NCI-H345 (cell line): ENCODE results near the gene TNNI3K.

Experiments
- DNase-seq: peaks from one replicate; lab custom pipeline; 2025; lab: John Stamatoyannopoulos, UW

The TNNI3K gene

GRCh38 chr1:74504125-74504932 is 269.1 kb downstream of the TNNI3K start:
- DNase-seq: peak; percentile 86

DNA sequence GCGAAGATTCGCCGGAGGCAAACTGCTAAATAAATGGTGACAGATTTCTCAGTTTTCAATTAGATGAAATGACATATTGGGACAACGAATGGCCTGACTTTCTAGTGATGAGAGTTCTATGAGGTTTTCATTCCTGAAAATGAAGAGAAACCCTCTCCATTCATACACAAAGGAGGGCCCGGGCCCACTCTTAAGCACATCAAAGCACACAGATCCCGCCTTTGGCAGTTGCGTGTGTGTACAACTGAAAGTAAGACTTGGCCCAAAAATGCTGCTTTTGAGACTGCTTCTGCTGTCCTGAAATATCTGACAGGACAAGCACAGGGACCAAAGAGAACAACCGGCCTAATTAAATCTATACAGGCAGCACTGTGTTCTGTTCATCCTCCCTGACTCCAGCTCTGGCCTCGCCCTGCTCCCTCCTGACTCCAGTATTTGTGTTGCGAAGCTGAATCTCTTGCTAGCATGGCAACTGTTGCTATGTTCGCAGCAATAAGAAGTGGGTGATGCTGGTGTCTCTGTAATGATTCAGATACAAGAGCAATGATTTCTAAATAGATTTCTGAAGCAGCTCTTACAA is 269.8 kb downstream of the TNNI3K start:
- DNase-seq: peak; percentile 91

DNA sequence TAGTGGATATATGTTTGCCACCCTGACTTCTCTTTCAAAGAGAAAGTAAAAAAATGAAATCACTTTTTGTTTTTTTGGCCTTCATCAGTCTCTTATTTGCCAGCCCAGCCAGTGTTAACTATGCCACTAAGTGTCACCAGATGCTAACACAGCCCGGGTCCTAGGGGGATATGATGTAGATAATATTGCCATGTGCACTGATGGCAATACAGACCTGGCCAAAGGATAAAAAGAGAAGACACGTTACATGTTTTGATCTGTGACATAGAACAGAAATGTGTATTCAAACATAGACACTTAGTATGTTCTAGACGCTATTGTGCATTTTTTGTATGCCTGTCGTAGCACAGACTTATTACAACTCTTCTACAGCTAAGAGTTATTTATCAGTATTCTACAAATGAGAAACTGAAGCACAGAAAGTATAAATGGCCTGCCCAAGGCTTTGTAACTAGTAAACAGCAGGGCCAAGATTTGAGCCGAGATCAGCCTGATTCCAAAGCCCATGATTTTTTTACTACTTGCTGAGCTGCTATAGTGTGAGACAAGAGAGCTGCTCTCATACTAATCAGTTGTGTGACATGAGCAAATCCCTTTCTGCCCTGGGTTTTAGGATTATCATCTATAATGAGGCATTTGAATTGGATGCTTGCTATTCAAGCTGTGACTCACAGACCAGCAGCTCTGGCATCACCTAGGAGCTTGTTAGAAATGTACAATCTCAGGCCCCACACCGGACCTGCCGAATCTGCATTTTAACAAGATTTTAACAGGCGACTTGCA is 270.9 kb downstream of the TNNI3K start:
- DNase-seq: peak; percentile 19

GRCh38 chr1:74508449-74508848 is 273.3 kb downstream of the TNNI3K start:
- DNase-seq: no peak

DNA sequence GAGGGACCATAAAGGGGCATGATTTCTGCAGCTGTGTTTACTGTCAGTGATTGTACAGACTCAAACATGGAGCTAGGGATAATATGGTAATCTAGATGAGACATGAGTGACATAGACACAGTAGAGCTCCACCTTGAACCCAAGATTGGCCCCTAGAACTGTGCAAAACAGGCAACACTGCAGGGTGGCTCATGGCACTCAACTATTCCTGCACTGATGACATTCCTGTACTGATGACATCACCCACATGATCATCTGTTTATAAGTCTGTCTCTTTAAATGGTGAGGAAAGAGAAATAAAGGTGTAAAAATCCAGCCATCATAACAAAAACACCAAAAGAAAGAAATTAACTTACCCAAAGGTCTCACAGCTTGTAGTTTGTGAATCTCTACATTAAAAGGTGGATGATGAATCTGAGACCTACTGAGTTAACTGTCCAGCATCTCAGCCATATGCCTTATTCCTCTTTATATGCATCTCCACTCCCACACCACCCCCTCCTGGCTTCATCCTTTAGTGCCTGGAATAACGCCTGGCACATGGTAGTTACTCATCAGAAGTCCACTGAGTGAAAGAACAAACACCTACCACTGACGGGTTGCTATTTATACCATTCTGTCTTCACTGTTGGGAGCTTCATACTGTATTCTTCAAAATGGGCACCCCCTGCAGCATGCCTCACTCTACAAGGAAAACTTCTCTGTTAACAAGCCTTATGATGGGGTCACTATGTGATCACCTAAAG is 277.2 kb downstream of the TNNI3K start, which contains the start of gene LRRC53:
LRRC53 (minus strand) TSS at position 442 of the 746 bp plus-strand sequence. CDS start 29,262 bp downstream, outside the sequence.
- no peak for DNase-seq

- no peak for DNase-seq
Measured at GRCh38 chr1:74513411-74514300, 278.5 kb downstream of the TNNI3K start.

GRCh38 chr1:74517599-74518051 is 282.4 kb downstream of the TNNI3K start:
- no peak for DNase-seq

- DNase-seq: no peak
Measured at GRCh38 chr1:74522148-74522547, 287.0 kb downstream of the TNNI3K start.

DNA sequence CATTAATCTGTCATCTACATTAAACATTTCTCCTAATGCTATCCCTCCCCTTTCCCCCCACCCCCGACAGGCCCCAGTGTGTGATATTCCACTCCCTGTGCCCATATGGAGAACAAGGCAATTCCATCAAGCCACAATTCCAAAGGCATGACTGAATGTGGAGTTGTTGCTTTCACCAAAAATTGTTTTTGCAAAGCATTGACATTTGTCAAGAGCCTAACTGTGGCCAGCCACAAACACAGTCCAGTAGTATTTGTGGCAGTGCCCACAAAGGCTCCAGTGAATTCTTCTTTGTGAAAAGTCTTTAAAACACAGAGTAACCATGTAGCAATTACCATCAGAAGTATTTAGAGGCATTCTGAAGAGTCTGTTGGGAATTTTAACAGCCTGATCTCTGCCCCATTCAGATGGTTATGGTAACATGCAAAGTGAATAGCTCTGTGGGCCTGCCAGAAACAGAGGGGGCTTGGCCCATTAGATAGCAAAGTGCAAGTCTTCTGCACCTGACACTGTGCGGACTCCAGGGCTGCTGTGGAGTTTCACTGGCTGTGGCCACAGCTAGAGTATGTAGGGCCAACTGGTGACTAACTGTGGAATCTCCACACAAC is 288.8 kb downstream of the TNNI3K start:
- no peak for DNase-seq

DNA sequence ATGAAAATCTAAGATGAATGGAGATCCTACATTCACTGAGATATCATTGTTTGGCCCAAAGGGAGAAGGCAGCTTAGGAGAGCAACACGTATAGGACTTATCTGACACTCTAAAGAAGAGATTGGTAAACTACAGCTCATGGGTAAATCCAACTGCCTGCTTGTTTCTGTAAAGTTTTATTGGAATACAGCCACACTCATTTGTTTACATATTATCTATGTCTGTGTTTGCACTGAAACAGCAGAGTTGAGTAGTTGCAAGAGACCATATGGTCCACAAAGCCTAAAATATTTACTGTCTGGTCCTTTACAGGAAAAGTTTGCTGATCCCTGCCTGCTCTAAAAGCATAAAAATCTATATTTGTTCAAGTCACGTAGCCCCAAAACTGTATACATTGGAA is 291.5 kb downstream of the TNNI3K start:
- peak; percentile 55 for DNase-seq

- no peak for DNase-seq
Measured at GRCh38 chr1:74528123-74528522, 292.9 kb downstream of the TNNI3K start.

GRCh38 chr1:74530892-74531291 is 295.7 kb downstream of the TNNI3K start:
- no peak for DNase-seq

- no peak for DNase-seq
Measured at GRCh38 chr1:74531796-74532195, 296.6 kb downstream of the TNNI3K start.

GRCh38 chr1:74534241-74534640 is 299.1 kb downstream of the TNNI3K start:
- DNase-seq: no peak

GRCh38 chr1:74545821-74546220 is 310.6 kb downstream of the TNNI3K start:
- DNase-seq: no peak

GRCh38 chr1:74548961-74549750 is 314.0 kb downstream of the TNNI3K start:
- no peak for DNase-seq

GRCh38 chr1:74549932-74550331 is 314.7 kb downstream of the TNNI3K start:
- DNase-seq: no peak

DNA sequence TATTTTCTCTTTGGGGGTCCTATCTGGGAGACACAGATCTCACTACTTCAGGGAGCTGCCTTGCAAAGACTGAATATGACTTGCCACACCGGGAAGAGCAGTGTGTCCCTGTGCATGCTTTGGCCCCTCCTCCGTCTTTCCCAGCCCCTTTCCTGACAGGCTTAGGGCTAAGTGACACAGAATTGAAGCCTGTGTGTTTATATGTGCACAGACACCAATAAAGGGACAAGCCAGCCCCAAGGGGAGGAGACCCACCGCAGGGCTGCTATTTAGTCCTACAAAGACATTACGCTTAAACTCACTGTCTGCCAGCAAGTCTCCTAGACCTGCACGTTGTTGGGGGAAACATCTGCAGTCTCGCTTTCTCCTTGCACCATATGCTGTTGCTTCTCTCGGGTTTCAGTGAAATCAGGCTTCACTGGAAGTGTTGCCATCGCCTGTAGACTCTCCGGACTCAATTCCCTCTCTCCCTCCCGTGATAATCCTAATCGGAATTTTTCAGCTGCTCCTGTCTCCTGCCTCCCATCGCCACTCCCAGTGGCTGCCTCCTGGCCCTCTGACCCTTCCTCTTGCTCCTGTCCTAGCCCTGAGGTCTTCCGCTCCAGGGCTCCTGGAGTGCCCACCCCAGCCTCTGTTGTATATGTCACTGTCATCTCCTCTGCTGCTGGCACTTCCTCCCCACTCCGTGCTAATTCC is 335.8 kb downstream of the TNNI3K start:
- no peak for DNase-seq

DNA sequence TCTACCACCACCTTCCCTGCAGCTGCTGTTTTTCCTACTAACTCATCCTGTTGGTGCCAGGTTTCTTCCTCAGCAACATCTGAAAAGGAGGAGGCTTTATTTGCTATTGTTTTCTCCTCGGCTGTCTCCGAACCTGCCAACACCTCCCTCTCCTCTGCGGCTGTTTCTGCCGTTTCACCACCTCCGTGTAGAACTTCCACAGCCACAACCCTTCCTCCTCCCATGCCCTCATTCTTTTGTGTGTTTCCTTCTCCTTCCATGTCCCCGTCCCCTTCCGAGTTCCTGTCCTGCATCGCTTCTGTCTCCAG is 336.3 kb downstream of the TNNI3K start:
- DNase-seq: no peak
